K562 (cell line): ENCODE results near the gene RANBP6. TPM values are rescaled to one million over a fixed set of nuclear protein-coding genes. Genes with fewer than 3 reads are reported as not detected.
A peak's percentile ranks its signal among the peaks of the same experiment; 100 is the strongest.

ENCODE experiments used
- ATF2 ChIP-seq: sonication (generic); formaldehyde crosslinking; IDR thresholded peaks from 2 replicates; pipeline ENCODE4 v1.8.1; 2022; ENCODE audit warnings: missing genetic modification reagents
- CBX5 ChIP-seq: IDR thresholded peaks from 2 replicates; pipeline ENCODE4 v1.6.1; 2014; ENCODE audit warnings: low read depth, borderline replicate concordance
- CREB3 ChIP-seq: fragments of 450-650 bp; conservative IDR thresholded peaks from 2 replicates; pipeline ENCODE4 v1.6.1; 2016; ENCODE audit warnings: missing genetic modification characterization, low read depth, mild to moderate bottlenecking, missing compliant biosample characterization, moderate library complexity
- CTCFL ChIP-seq: IDR thresholded peaks from 2 replicates; pipeline ENCODE4 v1.6.1; 2011; ENCODE audit warnings: borderline replicate concordance, low read depth, mild to moderate bottlenecking, moderate library complexity, low read length; ENCODE audit not compliant: insufficient read depth, poor library complexity, severe bottlenecking
- DNMT1 ChIP-seq: fragments of 450-650 bp; IDR thresholded peaks from 2 replicates; pipeline ENCODE4 v1.6.1; 2016; ENCODE audit warnings: antibody characterized with exemption, mild to moderate bottlenecking
- FOSL1 ChIP-seq: fragments of 200-800 bp; sonication (Bioruptor generic); conservative IDR thresholded peaks from 2 replicates; pipeline ENCODE4 v1.6.1; 2016; ENCODE audit warnings: missing genetic modification characterization, missing compliant biosample characterization
- HNRNPL ChIP-seq: fragments of 200-400 bp; formaldehyde crosslinking; IDR thresholded peaks from 2 replicates; pipeline ENCODE4 v1.6.1; 2017; ENCODE audit warnings: low read depth, mild to moderate bottlenecking, low read length
- KDM5B ChIP-seq: fragments of 200-600 bp; sonication (generic); IDR thresholded peaks from 2 replicates; pipeline ENCODE4 v1.6.1; 2012; ENCODE audit warnings: low read depth, mild to moderate bottlenecking, moderate library complexity, low read length, control low read depth, inconsistent platforms; ENCODE audit not compliant: insufficient replicate concordance
- MAFG ChIP-seq: fragments of 450-650 bp; conservative IDR thresholded peaks from 2 replicates; pipeline ENCODE4 v1.6.1; 2016; ENCODE audit warnings: missing genetic modification characterization, missing compliant biosample characterization
- NR0B1 ChIP-seq: fragments of 450-650 bp; IDR thresholded peaks from one replicate; pipeline ENCODE4 v1.6.1; 2018; ENCODE audit warnings: mild to moderate bottlenecking, moderate library complexity; ENCODE audit not compliant: partially characterized antibody
- SMARCA5 ChIP-seq: fragments of 450-650 bp; IDR thresholded peaks from 2 replicates; pipeline ENCODE4 v1.6.1; 2016
- SP2 ChIP-seq: IDR thresholded peaks from 2 replicates; pipeline ENCODE4 v1.6.1; 2011; ENCODE audit warnings: mild to moderate bottlenecking, low read depth, low read length, moderate library complexity; ENCODE audit not compliant: poor library complexity, severe bottlenecking; ENCODE audit errors: extremely low read depth
- SRSF1 ChIP-seq: fragments of 200-400 bp; formaldehyde crosslinking; IDR thresholded peaks from 2 replicates; pipeline ENCODE4 v1.6.1; 2017; ENCODE audit warnings: mild to moderate bottlenecking, low read depth, low read length, moderate library complexity
- ZKSCAN3 ChIP-seq: fragments of 250-450 bp; sonication (Bioruptor Pico); IDR thresholded peaks from 2 replicates; pipeline ENCODE4 v1.4.0; 2020
- ZNF507 ChIP-seq: conservative IDR thresholded peaks from 2 replicates; pipeline ENCODE4 v1.6.1; 2017; ENCODE audit warnings: missing genetic modification characterization, missing compliant biosample characterization
- polyA plus RNA-seq, 8 experiments: library from polyadenylated mRNA; depleted of rRNA in 4 of 8; stranded (reverse) in 5 of 8; unstranded in 3 of 8; fragments of >200 nt; fragmentation: Nextera tagmentation in 2 of 8; fragmentation: Illumina TruSeq in 1 of 8; extraction: Ambion mirVana in 2 of 8; extraction: Trizol in 1 of 8; gene quantifications; 2 replicates each; pipeline versions ENCODE4 v1.2.1 to v1.2.3, GENCODE V29; 2011 to 2014; ENCODE audit warnings: inconsistent platforms in 1 of 8, missing spikeins in 1 of 8
- total RNA-seq, 7 experiments: library from RNA; depleted of rRNA in 6 of 7; stranded (reverse); fragments of >200 nt in 6 of 7; fragmentation: Illumina TruSeq in 2 of 7; extraction: Trizol in 2 of 7; gene quantifications; 2 replicates each; pipeline versions ENCODE4 v1.2.1 to v1.2.3, GENCODE V29; 2011 to 2021; ENCODE audit warnings: low replicate concordance in 1 of 7

Gene RANBP6
- total and polyA plus RNA-seq, 9 of the 15 experiments (the other 6 are each of a cell fraction or from before 2014, with no cell fraction given), result 10.4 to 19.9 (median 11.5) TPM

GRCh38 chr9:6049798-6050197 is 34.4 kb upstream of the RANBP6 start (continued):
- TF ChIP-seq SRSF1 (no peak), FOSL1 (tag) (no peak), ZNF507 (tag) (no peak), CBX5 (no peak), HNRNPL (no peak), SP2 (no peak), CTCFL (peak; percentile 49), NR0B1 (no peak), SMARCA5 (no peak), MAFG (peak; percentile 93), DNMT1 (no peak), CREB3 (tag) (no peak), ZKSCAN3 (CRISPR knock-in tag) (no peak), KDM5B (no peak), ATF2 (no peak)
